IPS-NIHi7 (cell line): ENCODE results near the gene PLCL1.
A peak's percentile ranks its signal among the peaks of the same experiment; 100 is the strongest.

Experiments
- DNase-seq: peaks from one replicate; pipeline ENCODE4 v3.0.0; 2012; ENCODE audit warnings: mixed read lengths; ENCODE audit errors: extremely low spot score

The PLCL1 gene

DNA sequence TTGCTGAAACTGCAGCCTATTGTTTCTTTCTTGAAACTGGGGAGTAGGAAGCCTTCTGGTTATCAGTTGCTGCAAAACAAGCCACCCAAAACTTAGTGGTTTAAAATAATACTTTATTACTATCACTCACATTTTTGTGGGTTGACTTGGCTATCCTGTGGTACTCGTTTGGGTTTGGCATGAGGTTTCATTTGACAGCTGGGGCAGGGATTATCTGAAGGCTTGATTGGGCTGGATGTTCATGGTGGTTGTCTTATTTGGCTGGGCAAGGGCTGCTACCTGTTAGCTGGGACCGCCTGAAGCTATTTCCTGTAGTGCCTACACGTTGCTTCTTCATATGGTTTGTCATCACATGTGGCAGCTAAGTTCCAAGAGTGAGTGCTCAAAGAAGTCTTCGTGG, 122.3 kb downstream of the PLCL1 start:
- no peak for DNase-seq

DNA sequence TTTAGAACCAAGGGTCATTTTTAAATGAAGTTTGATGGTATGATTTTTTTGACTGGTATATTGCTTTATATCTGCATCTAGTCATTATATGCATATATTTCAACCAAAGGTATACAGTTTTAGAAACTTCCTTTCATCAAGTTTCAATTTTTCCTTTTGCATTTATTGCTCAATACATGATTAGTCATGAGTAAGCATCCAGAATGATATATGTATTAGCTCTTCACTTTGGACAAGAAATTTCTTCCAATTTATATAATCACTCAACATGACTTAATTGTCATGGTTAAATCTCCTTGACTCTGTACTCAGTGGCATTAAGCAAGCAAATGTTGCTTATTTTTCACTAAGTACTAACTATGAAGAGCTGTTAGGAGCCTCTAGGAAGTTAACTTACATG, 123.6 kb downstream of the PLCL1 start:
- DNase-seq = no peak

DNA sequence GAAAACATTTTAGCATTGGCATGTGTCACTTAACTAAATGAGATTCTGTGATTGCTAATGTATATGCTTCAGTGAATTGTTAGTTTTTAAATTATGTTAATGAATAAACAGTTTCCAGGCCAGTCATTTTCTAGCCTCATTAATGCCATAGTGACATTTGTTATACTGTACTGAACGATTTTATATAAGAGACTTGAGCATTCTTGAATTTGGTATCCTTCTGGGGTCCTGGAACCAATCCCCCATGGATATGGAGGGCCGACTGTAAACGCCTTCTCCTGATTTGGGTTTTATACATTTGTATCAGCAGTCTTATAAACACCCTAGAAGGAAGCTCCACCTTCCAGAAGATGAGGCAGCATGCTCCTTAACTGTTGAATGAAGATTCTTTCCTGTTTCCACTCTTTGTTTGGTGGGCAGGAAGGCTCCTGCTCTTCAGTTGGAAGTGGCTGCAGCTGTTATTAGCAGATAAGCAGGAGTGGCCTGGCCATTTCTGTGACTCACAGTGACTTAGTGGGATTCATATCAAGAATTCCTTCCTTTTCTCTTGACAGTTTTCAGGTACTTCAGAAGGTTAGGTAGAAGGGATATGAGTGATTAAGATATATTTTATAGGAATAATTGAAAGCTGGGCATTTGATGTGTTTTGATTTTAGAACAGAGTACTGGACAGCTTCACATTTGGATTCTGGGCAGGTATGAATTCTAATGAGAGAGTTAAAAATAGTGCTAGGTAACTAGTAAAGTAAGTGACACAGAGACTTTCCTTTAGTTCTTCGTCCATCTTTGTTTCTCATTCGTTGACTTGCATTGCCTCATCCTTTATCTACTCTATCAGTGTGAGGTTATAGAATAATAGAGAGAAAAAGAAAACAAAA, 124.9 kb downstream of the PLCL1 start:
- no peak for DNase-seq

DNA sequence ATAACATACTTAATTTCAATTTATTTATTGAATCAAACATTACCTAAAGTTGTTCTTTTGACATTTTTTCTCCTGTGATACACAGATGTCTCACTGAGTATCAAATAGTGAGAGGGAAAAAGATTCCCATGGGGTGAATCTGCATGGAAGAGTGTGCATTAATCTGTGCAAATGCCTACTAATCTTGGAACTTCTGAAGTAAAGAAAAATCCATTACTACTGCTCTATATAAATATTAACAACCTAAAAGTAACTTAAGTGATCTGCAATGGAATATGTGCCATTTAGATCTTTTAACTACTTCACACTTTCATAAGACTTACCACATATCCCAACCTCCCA, 125.5 kb downstream of the PLCL1 start:
- no peak for DNase-seq

DNA sequence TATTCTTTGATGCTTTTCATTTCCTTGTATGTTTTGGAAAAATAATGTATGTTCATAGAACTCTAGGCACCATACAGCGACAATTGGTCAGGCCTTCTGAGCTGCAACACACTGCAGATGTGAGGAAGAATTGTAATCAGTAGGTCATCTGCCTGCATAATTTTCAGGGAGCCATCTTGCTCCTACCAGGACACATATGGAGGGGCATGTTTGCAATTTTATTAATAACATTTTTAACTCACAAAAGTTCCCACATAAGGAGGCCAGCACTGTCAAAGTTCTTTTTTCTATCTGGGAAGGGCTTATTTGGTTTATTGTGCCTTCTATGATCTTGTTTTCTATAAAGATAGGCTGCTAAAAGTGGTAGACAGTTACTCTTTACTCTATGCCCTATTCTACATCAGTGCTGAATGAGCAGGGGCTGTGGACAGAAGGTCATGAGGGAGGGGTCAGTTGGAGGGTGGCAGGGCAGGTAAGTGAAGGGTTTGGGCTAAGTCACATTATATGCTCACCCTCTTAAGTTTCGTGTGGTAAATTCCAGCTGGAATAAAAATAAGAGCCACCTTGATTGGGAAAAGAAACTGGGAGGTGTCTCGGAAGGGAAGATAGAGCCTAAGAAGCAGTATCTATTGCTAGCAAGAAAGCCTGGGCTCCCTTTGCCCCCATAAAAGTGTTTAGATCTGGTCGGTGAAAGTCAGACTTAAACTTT, 126.3 kb downstream of the PLCL1 start:
- DNase-seq = no peak

DNA sequence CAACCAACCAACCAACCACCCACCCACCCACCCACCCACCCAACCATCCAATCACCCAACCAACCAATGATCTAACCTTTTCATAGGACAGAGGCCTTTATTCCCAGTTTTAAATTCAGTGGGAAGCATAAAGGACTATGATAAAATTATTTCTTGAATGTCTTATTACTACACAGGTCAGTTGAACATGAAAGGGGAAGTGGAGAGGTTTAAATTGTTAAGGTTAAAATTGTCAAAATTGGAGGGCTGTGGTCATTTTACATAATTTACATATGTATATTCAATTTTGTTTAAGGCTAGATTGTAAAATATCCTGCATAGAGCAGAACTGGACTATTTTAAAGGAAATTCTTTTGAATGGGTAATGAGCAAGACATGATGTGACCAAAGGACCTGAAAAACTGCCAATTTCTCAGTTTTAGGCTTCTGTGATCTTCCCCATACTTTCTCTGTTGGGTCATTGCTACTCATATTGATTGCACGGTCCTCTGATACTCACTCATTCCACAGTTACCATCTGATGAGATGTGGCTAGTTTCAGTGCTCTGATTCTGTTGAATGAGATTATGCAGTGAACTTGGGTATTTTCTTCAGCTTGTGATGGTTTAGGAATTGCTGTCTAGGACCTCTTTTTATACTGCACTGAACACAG, 127.4 kb downstream of the PLCL1 start:
- DNase-seq = no peak

DNA sequence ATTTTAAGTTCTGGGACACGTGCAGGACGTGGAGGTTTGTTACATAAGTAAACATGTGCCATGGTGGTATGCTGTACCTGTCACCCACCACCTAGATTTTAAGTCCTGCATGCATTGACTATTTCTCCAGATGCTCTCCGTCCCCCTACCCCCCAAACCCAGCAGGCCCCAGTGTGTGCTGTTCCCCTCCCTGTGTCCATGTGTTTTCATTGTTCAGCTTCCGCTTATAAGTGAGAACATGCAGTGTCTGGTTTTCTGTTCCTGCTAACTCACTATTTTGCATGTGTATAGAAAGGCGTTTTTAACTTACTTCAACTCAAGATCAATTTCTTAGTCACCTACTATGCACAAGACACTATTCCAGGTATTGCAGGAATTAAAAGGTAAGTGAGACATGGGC, 128.0 kb downstream of the PLCL1 start:
- DNase-seq = no peak

DNA sequence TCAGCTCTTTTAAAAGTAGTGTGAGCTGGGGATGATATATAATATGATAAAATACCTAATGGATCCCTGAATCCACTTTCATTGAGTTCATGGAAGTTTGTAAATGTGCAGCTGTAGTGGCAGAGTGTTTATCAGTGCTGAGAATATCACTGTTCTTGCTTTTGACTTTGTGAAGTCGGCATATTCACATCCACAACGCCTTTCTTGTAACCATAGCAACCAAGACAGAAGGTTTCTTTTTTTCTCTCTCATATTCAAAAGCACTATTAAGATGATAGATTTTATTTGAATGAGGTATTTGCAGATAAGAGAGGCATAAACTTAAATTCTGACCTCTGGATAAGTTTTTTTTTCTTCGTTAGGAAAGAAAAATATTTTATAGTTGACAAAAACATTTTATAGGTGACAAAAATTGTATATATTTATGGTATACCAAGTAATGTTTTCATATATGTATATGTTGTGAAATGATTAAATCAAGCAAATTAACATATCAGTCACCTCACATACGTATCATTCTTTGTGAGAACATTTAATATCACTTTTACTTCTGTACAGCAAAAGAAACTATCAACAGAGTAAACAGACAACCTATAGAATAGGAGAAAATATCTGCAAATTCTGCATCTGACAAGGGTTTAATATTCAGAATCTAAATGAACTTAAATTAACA, 130.0 kb downstream of the PLCL1 start:
- no peak for DNase-seq

DNA sequence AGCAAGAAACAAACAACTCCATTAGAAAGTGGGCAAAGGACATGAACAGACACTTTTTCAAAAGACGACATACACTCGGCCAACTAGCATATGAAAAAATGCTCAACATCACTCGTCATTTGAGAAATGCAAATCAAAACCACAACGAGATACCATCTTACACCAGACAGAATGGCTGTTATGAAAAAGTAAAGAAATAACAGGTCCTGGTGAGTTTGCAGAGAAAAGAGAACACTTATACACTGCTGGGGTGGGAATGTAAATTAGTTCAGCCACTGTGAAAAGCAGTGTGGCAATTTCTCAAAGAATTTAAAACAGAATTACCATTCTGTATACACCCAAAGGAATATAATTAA, 130.5 kb downstream of the PLCL1 start:
- DNase-seq = no peak

DNA sequence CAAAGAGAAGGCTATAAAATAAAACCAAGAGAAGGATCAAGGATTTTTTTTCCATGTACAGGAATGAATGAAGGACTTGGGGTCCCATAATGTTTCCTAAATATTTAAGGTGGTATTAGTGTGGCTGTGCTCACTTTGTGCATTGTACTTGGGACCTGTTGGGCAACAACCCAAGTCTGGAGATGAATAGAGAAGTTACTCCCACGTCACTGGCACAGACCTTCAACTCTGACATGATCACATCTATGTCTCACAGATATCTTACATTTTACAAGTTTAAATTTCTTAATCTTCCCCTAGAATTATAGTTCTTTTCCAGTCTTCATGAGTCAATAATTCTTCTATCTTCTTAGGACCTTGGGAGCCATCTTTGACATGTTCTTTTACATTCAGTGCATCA, 133.4 kb downstream of the PLCL1 start:
- DNase-seq = no peak

DNA sequence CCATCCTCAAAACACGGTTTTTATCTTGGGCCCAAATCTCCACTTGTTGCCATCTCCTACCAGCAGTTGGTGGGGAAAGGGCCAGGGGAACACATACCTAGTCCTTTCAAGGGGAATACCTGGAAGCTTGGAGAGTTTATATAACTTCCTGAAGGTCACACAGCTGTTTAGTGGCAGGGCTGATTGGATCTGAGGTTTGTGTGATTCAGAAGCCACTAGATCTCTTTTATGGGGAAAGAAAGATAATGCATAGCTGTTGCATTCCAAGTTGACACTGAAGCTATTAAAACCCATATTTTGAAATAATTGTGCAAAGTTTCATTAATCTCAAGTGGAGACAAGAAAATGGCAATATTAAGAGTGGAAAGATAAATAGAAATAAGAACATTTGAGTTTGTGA, 134.2 kb downstream of the PLCL1 start:
- DNase-seq = no peak

DNA sequence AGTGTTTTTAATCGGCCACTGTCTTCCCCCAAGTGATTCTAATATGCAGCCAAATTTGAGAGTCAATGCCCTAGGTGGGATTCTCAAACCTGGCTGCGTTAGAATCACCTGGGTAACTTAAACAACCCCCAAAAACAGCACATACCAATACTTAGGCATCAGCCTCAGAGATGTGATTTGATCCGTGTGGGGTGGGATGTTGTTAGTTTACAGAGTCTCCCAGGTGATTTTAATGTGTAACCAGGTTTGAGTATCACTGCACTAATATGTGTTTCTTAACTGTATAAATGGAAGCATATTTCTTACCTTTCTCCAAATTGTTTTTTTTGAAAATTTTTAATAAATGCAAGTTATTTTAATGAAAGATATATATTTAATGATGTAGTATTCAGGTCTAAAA, 135.4 kb downstream of the PLCL1 start:
- DNase-seq = no peak

DNA sequence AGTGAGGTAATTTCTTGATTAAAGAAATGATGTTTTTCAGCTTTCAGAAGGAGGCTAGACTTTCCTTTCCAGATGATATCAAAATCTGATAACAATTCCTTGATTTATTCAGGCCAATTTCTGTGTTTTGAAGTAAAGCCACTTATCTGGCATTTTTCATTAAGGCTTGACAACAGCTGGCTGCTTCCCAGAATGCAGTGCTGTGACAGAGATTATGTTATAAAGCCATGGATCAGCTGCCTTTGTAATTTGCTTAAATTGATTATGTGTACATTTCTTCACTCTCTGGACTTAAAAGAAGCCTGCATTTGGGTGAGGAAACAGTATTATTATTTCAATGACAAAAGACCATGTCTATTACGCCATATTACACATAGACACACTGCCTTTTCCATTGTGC, 136.0 kb downstream of the PLCL1 start:
- no peak for DNase-seq

DNA sequence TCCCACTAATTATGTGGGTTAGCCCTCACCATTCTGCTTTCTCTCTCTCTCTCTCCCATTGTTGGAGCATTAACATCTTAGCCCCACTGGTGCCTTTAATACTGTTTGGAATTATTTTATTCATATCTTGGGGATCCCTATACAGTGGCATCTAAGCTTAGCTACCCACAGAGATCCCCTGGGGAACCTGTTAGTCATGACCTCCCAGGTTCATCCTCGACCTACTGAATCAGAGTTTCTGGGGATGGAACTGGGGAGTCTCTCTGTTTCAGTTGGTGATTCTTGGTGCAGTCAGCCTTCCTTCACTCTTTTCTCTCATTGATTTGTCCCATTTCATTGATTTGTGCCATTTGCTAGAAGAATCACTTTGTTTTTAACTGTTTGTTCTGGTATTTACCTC, 137.3 kb downstream of the PLCL1 start:
- no peak for DNase-seq

DNA sequence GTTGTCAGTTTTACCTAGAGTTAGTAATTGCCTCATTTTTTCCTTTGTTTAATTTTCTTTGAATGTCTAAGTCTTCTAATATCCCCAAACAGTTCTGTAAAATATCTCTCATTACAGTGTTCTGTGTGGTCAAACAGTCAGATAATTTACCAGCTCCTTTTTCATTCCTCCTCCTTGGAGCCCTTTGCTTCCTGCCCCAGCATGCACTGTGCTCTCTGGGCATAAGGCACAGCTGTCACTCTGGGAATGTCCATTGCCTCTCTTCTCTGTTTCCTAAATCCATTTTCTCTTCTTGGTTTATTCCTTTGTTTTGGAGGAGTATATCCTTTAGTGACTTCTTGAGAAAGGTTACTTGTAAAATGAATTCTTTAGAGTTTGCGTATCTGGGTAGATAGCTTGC, 139.3 kb downstream of the PLCL1 start:
- no peak for DNase-seq

DNA sequence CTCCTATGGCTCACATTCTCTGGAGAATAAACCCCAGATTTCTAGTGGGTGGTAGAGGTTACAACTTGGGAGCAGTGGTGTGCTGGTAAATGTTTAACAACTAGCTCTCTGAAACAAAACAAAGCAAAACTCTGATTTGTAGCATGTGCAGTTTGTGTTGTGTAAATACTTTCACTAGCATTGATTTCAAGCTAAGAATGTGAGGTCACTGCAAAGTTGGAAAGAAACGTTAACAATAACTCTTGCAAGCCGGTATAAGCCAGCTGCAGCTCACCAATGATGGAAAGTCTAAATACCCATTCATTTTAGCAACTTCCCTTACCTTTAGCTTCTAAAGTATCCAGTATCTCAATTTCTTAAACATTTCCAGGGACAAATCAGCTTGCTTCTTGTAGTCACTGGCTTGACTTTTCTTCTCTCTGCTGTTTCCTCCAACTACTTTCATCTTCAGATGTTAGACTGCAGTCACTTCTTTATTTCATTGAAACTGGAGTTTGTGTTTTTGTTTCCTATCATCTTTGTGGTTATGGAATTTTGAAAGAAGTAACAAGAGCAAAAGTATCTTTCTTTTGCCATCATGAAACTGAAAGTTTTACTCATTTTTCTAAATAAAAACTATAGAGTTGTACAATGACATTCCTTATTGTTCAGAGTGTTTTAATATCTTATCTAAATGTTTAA, 140.2 kb downstream of the PLCL1 start:
- no peak for DNase-seq

DNA sequence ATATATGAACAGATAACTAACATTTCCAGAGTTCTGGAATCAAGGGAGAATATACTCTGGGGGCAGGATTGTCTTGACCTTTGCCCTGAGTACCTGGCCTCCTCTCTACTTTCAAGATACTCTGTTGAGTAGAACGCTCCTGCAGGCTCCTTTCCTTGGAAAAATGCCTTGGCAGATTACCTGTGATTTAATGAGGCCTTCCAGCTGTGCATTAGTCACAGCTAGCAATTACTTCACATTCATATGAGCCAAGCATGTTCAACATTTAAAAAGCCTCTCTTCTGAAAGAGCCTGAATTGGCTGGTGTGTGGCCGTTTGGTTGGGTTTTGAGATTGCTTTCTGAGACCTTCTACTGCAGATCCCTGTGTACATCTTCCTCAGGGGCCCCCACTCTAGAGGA, 142.2 kb downstream of the PLCL1 start:
- DNase-seq = peak; percentile 37

DNA sequence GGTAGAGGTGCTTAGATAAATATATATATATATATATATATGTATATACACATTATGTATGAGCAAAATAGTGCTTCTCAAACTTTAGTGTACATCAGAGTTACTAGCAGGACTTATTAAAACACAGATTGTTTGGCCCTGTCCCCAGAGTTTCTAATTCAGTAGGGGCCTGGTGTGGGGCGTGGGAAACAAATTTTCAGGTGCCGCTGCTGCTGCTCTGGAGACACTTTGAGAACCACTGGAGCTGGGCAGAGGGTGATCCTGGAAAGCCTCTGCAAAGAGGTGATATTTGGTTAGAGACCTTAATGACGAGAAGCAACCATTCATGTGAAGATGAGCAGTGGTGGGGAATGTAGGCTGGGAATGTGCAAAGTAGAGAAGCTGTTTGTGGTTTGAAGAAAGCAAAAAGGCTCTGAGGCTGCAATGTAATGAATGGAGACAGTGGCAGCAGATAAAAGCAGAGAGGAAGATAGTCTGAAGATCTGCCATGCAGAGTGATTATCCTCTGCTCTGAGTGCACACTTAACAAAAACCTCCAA, 142.9 kb downstream of the PLCL1 start:
- no peak for DNase-seq

DNA sequence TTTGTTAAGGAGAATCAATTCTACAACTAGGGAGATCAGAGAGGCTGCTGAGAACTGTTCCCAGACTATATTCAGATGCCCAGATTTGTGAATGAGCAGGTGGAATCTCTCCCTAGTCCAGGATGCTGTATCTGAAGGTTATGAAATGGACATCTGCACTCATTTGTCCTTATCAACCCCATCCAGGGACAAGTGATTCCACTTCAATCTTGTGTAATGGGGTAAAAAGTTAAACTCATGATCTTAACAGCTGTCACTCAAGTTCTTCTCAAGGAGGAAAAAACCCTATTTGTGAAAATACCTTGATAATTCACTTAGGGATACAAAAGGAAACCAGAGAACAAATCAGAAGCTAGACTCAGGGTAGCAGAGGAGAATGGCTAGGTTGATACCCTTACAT, 144.8 kb downstream of the PLCL1 start:
- no peak for DNase-seq

DNA sequence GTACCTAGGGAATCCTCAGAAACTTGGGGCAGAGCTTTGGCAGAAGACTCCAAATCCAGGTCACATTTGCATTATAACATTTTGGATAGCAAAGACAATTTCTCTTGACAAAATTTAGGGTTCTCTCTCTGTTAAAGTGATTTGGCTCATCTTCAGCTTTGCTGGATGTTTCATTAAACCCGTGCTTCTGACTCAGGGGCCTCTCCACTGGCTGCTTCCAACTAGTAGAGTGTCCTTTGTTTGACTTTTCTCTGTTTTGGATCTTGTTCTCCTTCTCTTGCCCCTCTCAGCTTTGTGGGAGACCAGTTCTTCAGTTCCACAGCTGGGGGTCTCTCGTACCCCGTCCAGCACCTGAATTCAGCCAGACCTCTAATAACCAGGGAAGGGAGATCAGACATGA, 145.6 kb downstream of the PLCL1 start:
- no peak for DNase-seq

DNA sequence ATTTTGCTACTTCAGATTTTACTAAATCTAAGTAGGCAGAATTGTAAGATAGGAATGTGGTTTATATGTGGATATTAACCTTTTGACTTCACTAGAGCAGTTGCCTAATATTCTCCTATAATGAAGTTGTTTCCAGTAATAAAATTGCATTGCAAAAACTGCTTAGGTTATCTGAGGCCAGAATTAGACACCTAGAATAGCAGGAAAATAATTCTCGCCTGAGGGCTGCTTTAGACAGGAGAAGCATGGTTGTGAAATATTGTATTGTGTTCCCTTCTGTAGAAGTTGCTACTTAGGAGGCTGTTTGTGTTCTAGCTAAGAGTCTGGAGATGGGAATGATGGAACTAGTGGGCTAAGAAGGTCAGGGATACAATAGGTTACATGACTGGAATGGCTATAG, 146.3 kb downstream of the PLCL1 start:
- DNase-seq = no peak
